ENCODE data around the gene CEACAM20. TPM values are rescaled to one million over a fixed set of nuclear protein-coding genes. Genes with fewer than 3 reads are reported as not detected.

The CEACAM20 gene
- total and polyA plus RNA-seq, 2 of the 13 experiments (the other 11 are each of a cell fraction or from before 2014, with no cell fraction given), result 0.04 TPM; not detected in 1

DNA sequence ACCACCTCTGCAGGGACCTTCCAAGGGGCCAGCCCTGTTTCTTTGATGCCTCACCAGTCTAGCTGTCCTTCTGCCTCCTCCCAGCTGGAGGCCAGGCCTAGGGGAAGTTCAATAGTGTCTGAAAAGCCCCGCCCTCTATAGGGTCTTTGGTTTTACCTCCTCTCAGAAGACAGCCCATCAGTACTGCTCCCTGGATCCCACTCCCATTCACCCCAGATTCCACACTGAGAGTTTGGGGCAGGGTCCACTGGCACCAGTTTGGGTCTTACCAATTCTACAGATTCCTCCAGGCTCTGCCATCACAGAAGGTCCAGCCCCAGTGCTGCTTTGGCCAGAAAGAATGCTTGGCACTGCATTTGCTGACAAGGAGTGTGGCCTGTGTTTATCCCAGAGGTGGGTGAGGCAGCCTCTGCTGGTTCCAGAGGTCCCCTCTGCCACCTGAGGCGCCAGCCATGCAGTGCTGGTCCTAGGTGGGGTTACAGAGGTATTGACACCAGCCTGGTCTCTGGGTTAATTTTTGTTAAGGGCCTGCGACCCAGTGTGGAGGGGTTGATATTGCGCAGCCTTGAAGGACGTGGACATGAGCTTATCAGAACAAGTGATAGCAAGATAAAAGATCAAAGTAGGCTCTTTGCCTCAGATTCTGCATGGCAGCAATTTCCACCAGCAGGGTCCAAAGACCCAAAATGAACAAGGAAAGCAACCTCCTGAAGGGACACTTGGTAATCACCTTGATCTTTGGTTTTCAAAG lies 42.5 kb upstream of the CEACAM20 start (continued):
- TF ChIP-seq, protein P1, sequence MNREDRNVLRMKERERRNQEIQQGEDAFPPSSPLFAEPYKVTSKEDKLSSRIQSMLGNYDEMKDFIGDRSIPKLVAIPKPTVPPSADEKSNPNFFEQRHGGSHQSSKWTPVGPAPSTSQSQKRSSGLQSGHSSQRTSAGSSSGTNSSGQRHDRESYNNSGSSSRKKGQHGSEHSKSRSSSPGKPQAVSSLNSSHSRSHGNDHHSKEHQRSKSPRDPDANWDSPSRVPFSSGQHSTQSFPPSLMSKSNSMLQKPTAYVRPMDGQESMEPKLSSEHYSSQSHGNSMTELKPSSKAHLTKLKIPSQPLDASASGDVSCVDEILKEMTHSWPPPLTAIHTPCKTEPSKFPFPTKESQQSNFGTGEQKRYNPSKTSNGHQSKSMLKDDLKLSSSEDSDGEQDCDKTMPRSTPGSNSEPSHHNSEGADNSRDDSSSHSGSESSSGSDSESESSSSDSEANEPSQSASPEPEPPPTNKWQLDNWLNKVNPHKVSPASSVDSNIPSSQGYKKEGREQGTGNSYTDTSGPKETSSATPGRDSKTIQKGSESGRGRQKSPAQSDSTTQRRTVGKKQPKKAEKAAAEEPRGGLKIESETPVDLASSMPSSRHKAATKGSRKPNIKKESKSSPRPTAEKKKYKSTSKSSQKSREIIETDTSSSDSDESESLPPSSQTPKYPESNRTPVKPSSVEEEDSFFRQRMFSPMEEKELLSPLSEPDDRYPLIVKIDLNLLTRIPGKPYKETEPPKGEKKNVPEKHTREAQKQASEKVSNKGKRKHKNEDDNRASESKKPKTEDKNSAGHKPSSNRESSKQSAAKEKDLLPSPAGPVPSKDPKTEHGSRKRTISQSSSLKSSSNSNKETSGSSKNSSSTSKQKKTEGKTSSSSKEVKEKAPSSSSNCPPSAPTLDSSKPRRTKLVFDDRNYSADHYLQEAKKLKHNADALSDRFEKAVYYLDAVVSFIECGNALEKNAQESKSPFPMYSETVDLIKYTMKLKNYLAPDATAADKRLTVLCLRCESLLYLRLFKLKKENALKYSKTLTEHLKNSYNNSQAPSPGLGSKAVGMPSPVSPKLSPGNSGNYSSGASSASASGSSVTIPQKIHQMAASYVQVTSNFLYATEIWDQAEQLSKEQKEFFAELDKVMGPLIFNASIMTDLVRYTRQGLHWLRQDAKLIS (CRISPR knock-in tag; IDR thresholded peaks at IDR 0.05), result no peak
- TF ChIP-seq REL (CRISPR knock-in tag; conservative IDR thresholded peaks at IDR 0.05), result no peak
- no peak for TF ChIP-seq KLF12 (CRISPR knock-in tag; IDR thresholded peaks at IDR 0.05; ENCODE audit: borderline replicate concordance)
- no peak for TF ChIP-seq ZFYVE20 (CRISPR knock-in tag; IDR thresholded peaks at IDR 0.05; ENCODE audit: borderline replicate concordance, low read depth)
- TF ChIP-seq ZNF598 (CRISPR knock-in tag; IDR thresholded peaks at IDR 0.05; ENCODE audit: borderline replicate concordance), result no peak
- no peak for TF ChIP-seq KAT8 (CRISPR knock-in tag; IDR thresholded peaks at IDR 0.05)
- TF ChIP-seq MTA1 (CRISPR knock-in tag; IDR thresholded peaks at IDR 0.05; ENCODE audit: borderline replicate concordance), result no peak
- no peak for TF ChIP-seq FIP1L1 (IDR thresholded peaks at IDR 0.05; ENCODE audit: borderline replicate concordance, insufficient read depth, low read depth, low read length)
- TF ChIP-seq TARDBP (CRISPR knock-in tag; IDR thresholded peaks at IDR 0.05), result no peak
- TF ChIP-seq CSRNP2 (CRISPR knock-in tag; conservative IDR thresholded peaks at IDR 0.05; ENCODE audit: low read depth), result no peak
- TF ChIP-seq ZNF263 (CRISPR knock-in tag; IDR thresholded peaks at IDR 0.05), result no peak
- no peak for TF ChIP-seq HOXA5 (CRISPR knock-in tag; IDR thresholded peaks at IDR 0.05)
- no peak for TF ChIP-seq ZNF44 (CRISPR knock-in tag; IDR thresholded peaks at IDR 0.05)
- TF ChIP-seq ATF6 (CRISPR knock-in tag; conservative IDR thresholded peaks at IDR 0.05), result no peak
- TF ChIP-seq MAZ (IDR thresholded peaks at IDR 0.05; ENCODE audit: borderline replicate concordance, low read depth, low read length), result no peak
- no peak for TF ChIP-seq MAZ (CRISPR knock-in tag; IDR thresholded peaks at IDR 0.05; ENCODE audit: low read depth)
- TF ChIP-seq ZSCAN22 (CRISPR knock-in tag; IDR thresholded peaks at IDR 0.05), result 0 out of 2 replicates have a peak, but pooled peaks have one; percentile 22
- TF ChIP-seq FOXJ3 (CRISPR knock-in tag; IDR thresholded peaks at IDR 0.05; ENCODE audit: borderline replicate concordance), result peak; percentile 45; the same call in 1 of the 2 replicates
- TF ChIP-seq ZNF225 (CRISPR knock-in tag; IDR thresholded peaks at IDR 0.05), result no peak
- no peak for TF ChIP-seq ZNF891 (CRISPR knock-in tag; IDR thresholded peaks at IDR 0.05)
- no peak for TF ChIP-seq YY1 (IDR thresholded peaks at IDR 0.05; ENCODE audit: insufficient read depth, insufficient replicate concordance, low read depth, low read length)
- TF ChIP-seq, protein P2, sequence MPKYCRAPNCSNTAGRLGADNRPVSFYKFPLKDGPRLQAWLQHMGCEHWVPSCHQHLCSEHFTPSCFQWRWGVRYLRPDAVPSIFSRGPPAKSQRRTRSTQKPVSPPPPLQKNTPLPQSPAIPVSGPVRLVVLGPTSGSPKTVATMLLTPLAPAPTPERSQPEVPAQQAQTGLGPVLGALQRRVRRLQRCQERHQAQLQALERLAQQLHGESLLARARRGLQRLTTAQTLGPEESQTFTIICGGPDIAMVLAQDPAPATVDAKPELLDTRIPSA (CRISPR knock-in tag; IDR thresholded peaks at IDR 0.05; ENCODE audit: borderline replicate concordance), result no peak

Measured in HepG2 (cell line).